ENCODE data around the gene N4BP2. TPM values are rescaled to one million over a fixed set of nuclear protein-coding genes. Genes with fewer than 3 reads are reported as not detected.

Gene N4BP2
- total RNA-seq, 1 experiment from 2014 or later, result 8.8 TPM

GRCh38 chr4:40173470-40173875 is 116.8 kb downstream of the N4BP2 start:
- H3K9me3 Mint-ChIP-seq (ENCODE audit: unreplicated experiment), result peaks cover under 1% of the 10 kb centered on the region
- no peak for DNase-seq (ENCODE audit: unreplicated experiment)
- no peak overlapping the region for H3K27ac Mint-ChIP-seq (ENCODE audit: low read depth, unreplicated experiment)
- intact Hi-C loops (cut with micrococcal nuclease), result no loop called here
- no peak overlapping the region for H3K4me3 Mint-ChIP-seq (ENCODE audit: unreplicated experiment)
- no peaks in the 10 kb centered on the region for H3K27me3 Mint-ChIP-seq (ENCODE audit: insufficient read depth, unreplicated experiment)
- no peak for TF ChIP-seq CTCF (IDR thresholded peaks at IDR 0.05; ENCODE audit: unreplicated experiment)
- peaks cover 6% of the 10 kb centered on the region for H3K36me3 Mint-ChIP-seq (ENCODE audit: insufficient read depth, unreplicated experiment)
- no TSS peak for BruUV-seq (replicated peaks)
- POLR2A ChIA-PET, result no interaction called here
- CTCF ChIA-PET, result no interaction called here
- peaks cover 4% of the 10 kb centered on the region for H3K4me1 Mint-ChIP-seq (ENCODE audit: insufficient read depth, unreplicated experiment)

- H3K4me1 Mint-ChIP-seq (ENCODE audit: insufficient read depth, unreplicated experiment), result peaks cover 4% of the 10 kb centered on the region
- H3K27ac Mint-ChIP-seq (ENCODE audit: low read depth, unreplicated experiment), result peak overlapping the region; percentile 61
- TF ChIP-seq CTCF (IDR thresholded peaks at IDR 0.05; ENCODE audit: unreplicated experiment), result no peak
- no TSS peak for BruUV-seq (replicated peaks)
- H3K4me3 Mint-ChIP-seq (ENCODE audit: unreplicated experiment), result no peak overlapping the region
- H3K9me3 Mint-ChIP-seq (ENCODE audit: unreplicated experiment), result no peaks in the 10 kb centered on the region
- ChIA-PET CTCF (interaction anchor here (0.8 kb wide), 1 partner anchor 721 kb away, joined by 3 read pairs; no protein-coding TSS in a partner anchor), POLR2A (interaction anchor here (0.6 to 1.1 kb wide), 2 partner anchors 13 to 141 kb away, joined by 3 read pairs; no protein-coding TSS in a partner anchor)
- DNase-seq (ENCODE audit: unreplicated experiment), result no peak
- intact Hi-C loops (cut with micrococcal nuclease), result no loop called here
- no peaks in the 10 kb centered on the region for H3K27me3 Mint-ChIP-seq (ENCODE audit: insufficient read depth, unreplicated experiment)
- H3K36me3 Mint-ChIP-seq (ENCODE audit: insufficient read depth, unreplicated experiment), result peaks cover 6% of the 10 kb centered on the region
Observed at GRCh38 chr4:40176602-40177001, 120.0 kb downstream of the N4BP2 start.

- CTCF ChIA-PET, result interaction anchor here (0.7 kb wide), 1 partner anchor 509 kb away, joined by 3 read pairs; no protein-coding TSS in a partner anchor
- no peak overlapping the region for H3K27ac Mint-ChIP-seq (ENCODE audit: low read depth, unreplicated experiment)
- no peaks in the 10 kb centered on the region for H3K27me3 Mint-ChIP-seq (ENCODE audit: insufficient read depth, unreplicated experiment)
- no peak for TF ChIP-seq CTCF (IDR thresholded peaks at IDR 0.05; ENCODE audit: unreplicated experiment)
- H3K4me1 Mint-ChIP-seq (ENCODE audit: insufficient read depth, unreplicated experiment), result peaks cover 4% of the 10 kb centered on the region
- BruUV-seq (replicated peaks), result no TSS peak
- H3K36me3 Mint-ChIP-seq (ENCODE audit: insufficient read depth, unreplicated experiment), result peaks cover 6% of the 10 kb centered on the region
- DNase-seq (ENCODE audit: unreplicated experiment), result no peak
- H3K9me3 Mint-ChIP-seq (ENCODE audit: unreplicated experiment), result no peaks in the 10 kb centered on the region
- intact Hi-C loops (cut with micrococcal nuclease), result no loop called here
- H3K4me3 Mint-ChIP-seq (ENCODE audit: unreplicated experiment), result no peak overlapping the region
- POLR2A ChIA-PET, result interaction anchor here (0.7 kb wide), 1 partner anchor 122 kb away, joined by 3 read pairs; no protein-coding TSS in a partner anchor
Observed at GRCh38 chr4:40177591-40177990, 120.9 kb downstream of the N4BP2 start.

- H3K9me3 Mint-ChIP-seq (ENCODE audit: unreplicated experiment), result no peaks in the 10 kb centered on the region
- H3K27ac Mint-ChIP-seq (ENCODE audit: low read depth, unreplicated experiment), result peak overlapping the region; percentile 23
- no peak for TF ChIP-seq CTCF (IDR thresholded peaks at IDR 0.05; ENCODE audit: unreplicated experiment)
- H3K36me3 Mint-ChIP-seq (ENCODE audit: insufficient read depth, unreplicated experiment), result peaks cover 12% of the 10 kb centered on the region
- POLR2A ChIA-PET, result no interaction called here
- CTCF ChIA-PET, result interaction anchor here (0.5 to 1.0 kb wide), 5 partner anchors 11 to 138 kb away, joined by 3 to 4 read pairs (median 4); no protein-coding TSS in a partner anchor
- no TSS peak for BruUV-seq (replicated peaks)
- DNase-seq (ENCODE audit: unreplicated experiment), result no peak
- peaks cover 3% of the 10 kb centered on the region for H3K4me1 Mint-ChIP-seq (ENCODE audit: insufficient read depth, unreplicated experiment)
- intact Hi-C loops (cut with micrococcal nuclease), result no loop called here
- H3K4me3 Mint-ChIP-seq (ENCODE audit: unreplicated experiment), result no peak overlapping the region
- no peaks in the 10 kb centered on the region for H3K27me3 Mint-ChIP-seq (ENCODE audit: insufficient read depth, unreplicated experiment)
Observed at GRCh38 chr4:40178672-40179071, 122.0 kb downstream of the N4BP2 start.

All from MCF 10A (cell line).